ENCODE results near the gene COBL.
"Not testable (repeated sequence)": the region's sequence is repeated elsewhere in the genome, so short reads cannot be mapped to it uniquely, and the experiment has no call there.

The COBL gene

GRCh38 chr7:51210766-51211165 lies 105.8 kb downstream of the COBL start:
- DNase-seq, result no peak
- H3K4me3 ChIP-seq, result no peak overlapping the region
- no peaks in the 10 kb centered on the region for H3K27me3 ChIP-seq
- TF ChIP-seq, protein P1, sequence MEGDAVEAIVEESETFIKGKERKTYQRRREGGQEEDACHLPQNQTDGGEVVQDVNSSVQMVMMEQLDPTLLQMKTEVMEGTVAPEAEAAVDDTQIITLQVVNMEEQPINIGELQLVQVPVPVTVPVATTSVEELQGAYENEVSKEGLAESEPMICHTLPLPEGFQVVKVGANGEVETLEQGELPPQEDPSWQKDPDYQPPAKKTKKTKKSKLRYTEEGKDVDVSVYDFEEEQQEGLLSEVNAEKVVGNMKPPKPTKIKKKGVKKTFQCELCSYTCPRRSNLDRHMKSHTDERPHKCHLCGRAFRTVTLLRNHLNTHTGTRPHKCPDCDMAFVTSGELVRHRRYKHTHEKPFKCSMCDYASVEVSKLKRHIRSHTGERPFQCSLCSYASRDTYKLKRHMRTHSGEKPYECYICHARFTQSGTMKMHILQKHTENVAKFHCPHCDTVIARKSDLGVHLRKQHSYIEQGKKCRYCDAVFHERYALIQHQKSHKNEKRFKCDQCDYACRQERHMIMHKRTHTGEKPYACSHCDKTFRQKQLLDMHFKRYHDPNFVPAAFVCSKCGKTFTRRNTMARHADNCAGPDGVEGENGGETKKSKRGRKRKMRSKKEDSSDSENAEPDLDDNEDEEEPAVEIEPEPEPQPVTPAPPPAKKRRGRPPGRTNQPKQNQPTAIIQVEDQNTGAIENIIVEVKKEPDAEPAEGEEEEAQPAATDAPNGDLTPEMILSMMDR (IDR thresholded peaks at IDR 0.05), result no peak
- H3K27ac ChIP-seq, result no peak overlapping the region
- H3K4me1 ChIP-seq, result no peaks in the 10 kb centered on the region
- H3K36me3 ChIP-seq, result no peaks in the 10 kb centered on the region
- H3K9me3 ChIP-seq, result no peaks in the 10 kb centered on the region
- intact Hi-C loops (cut with DNase I; ENCODE audit: low total_unique reads), result no loop called here

GRCh38 chr7:51209426-51209825 lies 107.2 kb downstream of the COBL start:
- Histone ChIP-seq H3K4me1 (no peaks in the 10 kb centered on the region), H3K36me3 (no peaks in the 10 kb centered on the region), H3K9me3 (no peaks in the 10 kb centered on the region), H3K27ac (no peak overlapping the region), H3K27me3 (no peaks in the 10 kb centered on the region), H3K4me3 (no peak overlapping the region)
- intact Hi-C loops (cut with DNase I; ENCODE audit: low total_unique reads), result no loop called here
- no peak for DNase-seq
- TF ChIP-seq, protein P1 (IDR thresholded peaks at IDR 0.05), result no peak

DNA sequence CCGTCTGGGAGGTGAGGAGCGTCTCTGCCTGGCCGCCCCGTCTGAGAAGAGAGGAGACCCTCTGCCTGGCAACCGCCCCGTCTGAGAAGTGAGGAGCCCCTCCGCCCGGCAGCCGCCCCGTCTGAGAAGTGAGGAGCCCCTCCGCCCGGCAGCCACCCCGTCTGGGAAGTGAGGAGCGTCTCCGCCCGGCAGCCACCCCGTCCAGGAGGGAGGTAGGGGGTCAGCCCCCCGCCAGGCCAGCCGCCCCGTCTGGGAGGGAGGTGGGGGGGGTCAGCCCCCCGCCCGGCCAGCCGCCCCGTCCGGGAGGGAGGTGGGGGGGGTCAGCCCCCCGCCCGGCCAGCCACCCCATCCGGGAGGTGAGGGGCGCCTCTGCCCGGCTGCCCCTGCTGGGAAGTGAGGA lies 108.5 kb downstream of the COBL start:
- H3K27ac ChIP-seq; H3K9me3 ChIP-seq; H3K4me1 ChIP-seq; H3K27me3 ChIP-seq; DNase-seq; intact Hi-C loops (cut with DNase I; ENCODE audit: low total_unique reads); H3K36me3 ChIP-seq; H3K4me3 ChIP-seq: not testable (repeated sequence)

- DNase-seq, result no peak
- H3K36me3 ChIP-seq, result no peaks in the 10 kb centered on the region
- H3K27ac ChIP-seq, result no peak overlapping the region
- no peak overlapping the region for H3K4me3 ChIP-seq
- H3K4me1 ChIP-seq, result no peaks in the 10 kb centered on the region
- TF ChIP-seq, protein P1 (IDR thresholded peaks at IDR 0.05), result no peak
- intact Hi-C loops (cut with DNase I; ENCODE audit: low total_unique reads), result no loop called here
- H3K9me3 ChIP-seq, result no peaks in the 10 kb centered on the region
- peaks cover 0 to 7% of the 10 kb centered on the region in 2 donors for H3K27me3 ChIP-seq
These were observed 118.0 kb downstream of the COBL start for GRCh38 chr7:51198654-51199053.

GRCh38 chr7:51190969-51191368 lies 125.6 kb downstream of the COBL start:
- DNase-seq, result no peak
- H3K36me3 ChIP-seq, result no peaks in the 10 kb centered on the region
- TF ChIP-seq, protein P1 (IDR thresholded peaks at IDR 0.05), result no peak
- H3K4me3 ChIP-seq, result no peak overlapping the region
- H3K9me3 ChIP-seq, result no peaks in the 10 kb centered on the region
- no peaks in the 10 kb centered on the region for H3K4me1 ChIP-seq
- H3K27ac ChIP-seq, result no peak overlapping the region
- intact Hi-C loops (cut with DNase I; ENCODE audit: low total_unique reads), result no loop called here
- H3K27me3 ChIP-seq, result no peaks in the 10 kb centered on the region

GRCh38 chr7:51189777-51190176 lies 126.8 kb downstream of the COBL start:
- DNase-seq, result no peak
- Histone ChIP-seq H3K27me3 (no peaks in the 10 kb centered on the region), H3K27ac (no peak overlapping the region), H3K4me3 (no peak overlapping the region), H3K36me3 (no peaks in the 10 kb centered on the region), H3K9me3 (no peaks in the 10 kb centered on the region), H3K4me1 (no peaks in the 10 kb centered on the region)
- intact Hi-C loops (cut with DNase I; ENCODE audit: low total_unique reads), result no loop called here
- TF ChIP-seq, protein P1 (IDR thresholded peaks at IDR 0.05), result no peak
